GM12878 (cell line): ENCODE data around the gene SPOCD1. TPM values are rescaled to one million over a fixed set of nuclear protein-coding genes. Genes with fewer than 3 reads are reported as not detected.

ENCODE experiments used
- ATAC-seq: fragments of 200-7000 bp; cut with Tn5 transposase; 3 replicates; pipeline ENCODE4 v1.9.1; 2020; ENCODE audit warnings: mild to moderate bottlenecking, moderate library complexity
- BruUV-seq: library from RNA; stranded (reverse); fragments of 400-500 nt; replicated peaks from 2 replicates; lab custom pipeline; 2021; lab: Mats Ljungman, UMichigan
- CTCF ChIA-PET: fragments of 300-600 bp; sonication (Branson Sonifier 250); formaldehyde crosslinking; extraction: SDS; loops from one replicate; lab custom pipeline; 2021; ENCODE audit warnings: inconsistent platforms; lab: Yijun Ruan, JAX
- POLR2A ChIA-PET: fragments of 350-600 bp; formaldehyde crosslinking; extraction: SDS; loops from one replicate; lab custom pipeline; 2021; ENCODE audit warnings: inconsistent platforms; lab: Charles Lee
- RAD21 ChIA-PET: fragments of 300-600 bp; sonication (Branson Sonifier 250); formaldehyde crosslinking; loops from one replicate; lab custom pipeline; 2023; ENCODE audit warnings: antibody characterized with exemption; ENCODE audit not compliant: unreplicated experiment; lab: Charles Lee
- SMC1A ChIA-PET: fragments of 300-600 bp; sonication (Branson Sonifier 250); formaldehyde crosslinking; loops from one replicate; lab custom pipeline; 2023; ENCODE audit not compliant: unreplicated experiment, uncharacterized antibody; lab: Charles Lee
- DNase-seq: peaks from one replicate; pipeline ENCODE4 v3.0.0-alpha.2; 2011; ENCODE audit warnings: low read depth, low spot score
- FAIRE-seq: peaks from 3 replicates; lab custom pipeline; 2011; peaks lifted over from hg19 to GRCh38; lab: Jason Lieb, UNC
- H2AFZ ChIP-seq: 2 replicates; pipeline ENCODE4 v1.6.0; 2011; ENCODE audit warnings: low read depth, low read length, control low read depth; ENCODE audit not compliant: control insufficient read depth
- H3K27ac ChIP-seq: 2 replicates; pipeline ENCODE4 v1.5.1; 2011; ENCODE audit warnings: control low read depth; ENCODE audit not compliant: control insufficient read depth, insufficient read depth
- H3K27me3 ChIP-seq, 2 experiments: replicated peaks in 1 of 2; 2 replicates each; pipeline versions ENCODE4 v1.6.0 to v1.6.1; 2011; ENCODE audit warnings: low read length in 1 of 2; ENCODE audit not compliant: control insufficient read depth in 2 of 2, insufficient read depth in 2 of 2
- H3K36me3 ChIP-seq, 2 experiments: 2 replicates each; pipeline ENCODE4 v1.5.1; 2011; ENCODE audit warnings: low read length in 1 of 2; ENCODE audit not compliant: control insufficient read depth in 2 of 2, insufficient read depth in 2 of 2
- H3K4me1 ChIP-seq: 2 replicates; pipeline ENCODE4 v1.6.1; 2011; ENCODE audit warnings: mild to moderate bottlenecking, low read length, moderate library complexity, mixed read lengths; ENCODE audit not compliant: control insufficient read depth, insufficient read depth
- H3K4me2 ChIP-seq: 2 replicates; pipeline ENCODE4 v1.6.0; 2011; ENCODE audit warnings: control low read depth; ENCODE audit not compliant: control insufficient read depth, insufficient read depth
- H3K4me3 ChIP-seq: fragments of 200-600 bp; sonication (generic); 2 replicates; pipeline ENCODE4 v1.5.1; 2016
- H3K79me2 ChIP-seq: 2 replicates; pipeline ENCODE4 v1.6.0; 2011; ENCODE audit warnings: low read length; ENCODE audit not compliant: control insufficient read depth, insufficient read depth
- H3K9ac ChIP-seq: 2 replicates; pipeline ENCODE4 v1.8.0; 2011; ENCODE audit warnings: low read length, control low read depth, mixed read lengths; ENCODE audit not compliant: control insufficient read depth, insufficient read depth
- H3K9me3 ChIP-seq: replicated peaks from 3 replicates; pipeline ENCODE4 v1.5.1; 2011; ENCODE audit warnings: mild to moderate bottlenecking, low read length; ENCODE audit not compliant: control insufficient read depth, insufficient read depth
- H4K20me1 ChIP-seq: 2 replicates; pipeline ENCODE4 v1.6.0; 2011; ENCODE audit not compliant: control insufficient read depth, insufficient read depth
- ASH2L ChIP-seq: fragments of 300-600, 200-600 bp; sonication (generic); IDR thresholded peaks from 2 replicates; pipeline ENCODE4 v1.6.1; 2017; ENCODE audit warnings: low read depth, mild to moderate bottlenecking, borderline replicate concordance
- KAT2A ChIP-seq: conservative IDR thresholded peaks from 2 replicates; pipeline ENCODE4 v1.6.1; 2011; ENCODE audit warnings: low read depth, low read length; ENCODE audit not compliant: control insufficient read depth
- NRF1 ChIP-seq: conservative IDR thresholded peaks from 2 replicates; pipeline ENCODE4 v1.6.1; 2011; ENCODE audit warnings: mild to moderate bottlenecking, low read depth, low read length, improper control_type of control experiment
- POLR2AphosphoS5 ChIP-seq: IDR thresholded peaks from 2 replicates; pipeline ENCODE4 v1.6.1; 2011; ENCODE audit warnings: mild to moderate bottlenecking, low read length, inconsistent platforms
- RAD21 ChIP-seq: IDR thresholded peaks from 2 replicates; pipeline ENCODE4 v1.6.1; 2011; ENCODE audit warnings: mild to moderate bottlenecking, low read depth, low read length, moderate library complexity; ENCODE audit not compliant: insufficient read depth
- SIN3A ChIP-seq: IDR thresholded peaks from 2 replicates; pipeline ENCODE4 v1.6.1; 2012; ENCODE audit warnings: low read depth, low read length, improper control_type of control experiment
- SIX5 ChIP-seq: IDR thresholded peaks from 2 replicates; pipeline ENCODE4 v1.6.1; 2011; ENCODE audit warnings: mild to moderate bottlenecking, low read depth, low read length, moderate library complexity; ENCODE audit not compliant: severe bottlenecking
- STAT3 ChIP-seq: IDR thresholded peaks from 2 replicates; pipeline ENCODE4 v1.6.1; 2011; ENCODE audit warnings: low read depth, low read length, improper control_type of control experiment
- WGBS: methylation state at CpG from one replicate; pipeline ENCODE4 v1.1.6; 2016; ENCODE audit warnings: low lambda C conversion rate; ENCODE audit not compliant: insufficient replicate concordance, insufficient coverage; ENCODE audit errors: missing lambda C conversion rate; 5-methylcytosine and 5-hydroxymethylcytosine counted together
- in situ Hi-C: fragments of 300-500 bp; cut with MboI; formaldehyde crosslinking; loops from 9 replicates; pipeline ENCODE4 v1.14.3; 2018; ENCODE audit warnings: mixed read lengths
- intact Hi-C: fragments of 100-400 bp; cut with micrococcal nuclease; formaldehyde crosslinking; loops from one replicate; pipeline ENCODE4 v1.14.2; 2022; ENCODE audit not compliant: unreplicated experiment
- polyA plus RNA-seq, 11 experiments: library from polyadenylated mRNA; depleted of rRNA in 4 of 11; unstranded in 6 of 11; stranded (reverse) in 5 of 11; fragments of >200 nt; fragmentation: Nextera tagmentation in 4 of 11; fragmentation: Illumina TruSeq in 1 of 11; extraction: Ambion mirVana in 4 of 11; extraction: Trizol in 1 of 11; gene quantifications; 1 replicate in 1 of 11; 2 replicates in 10 of 11; pipeline versions ENCODE4 v1.2.1 to v1.2.3, GENCODE V29; 2011 to 2016; ENCODE audit warnings: inconsistent platforms in 2 of 11, missing spikeins in 2 of 11, low read depth in 1 of 11
- total RNA-seq, 4 experiments: library from RNA; depleted of rRNA in 3 of 4; stranded (reverse); fragments of >200 nt in 3 of 4; fragmentation: Illumina TruSeq in 1 of 4; extraction: Trizol in 1 of 4; gene quantifications; 2 replicates each; pipeline versions ENCODE4 v1.2.1 to v1.2.3, GENCODE V29; 2013 to 2021
- TF ChIP-seq, protein P1 (sequence below): fragments of 450-650 bp; IDR thresholded peaks from 2 replicates; pipeline ENCODE4 v1.6.1; 2018; ENCODE audit warnings: borderline replicate concordance, mild to moderate bottlenecking; ENCODE audit not compliant: partially characterized antibody
- TF ChIP-seq, protein P2 (sequence below): fragments of 450-650 bp; formaldehyde crosslinking; IDR thresholded peaks from 2 replicates; pipeline ENCODE4 v1.4.0; 2022; ENCODE audit warnings: mild to moderate bottlenecking, moderate library complexity
- TF ChIP-seq, protein P3 (sequence below): fragments of 450-650 bp; IDR thresholded peaks from 2 replicates; pipeline ENCODE4 v1.6.1; 2017; ENCODE audit warnings: mild to moderate bottlenecking, moderate library complexity

Gene SPOCD1
- total and polyA plus RNA-seq, 10 of the 15 experiments (the other 5 are each of a cell fraction or from before 2014, with no cell fraction given), result 0.02 to 0.65 (median 0.13) TPM; not detected in 4

DNA sequence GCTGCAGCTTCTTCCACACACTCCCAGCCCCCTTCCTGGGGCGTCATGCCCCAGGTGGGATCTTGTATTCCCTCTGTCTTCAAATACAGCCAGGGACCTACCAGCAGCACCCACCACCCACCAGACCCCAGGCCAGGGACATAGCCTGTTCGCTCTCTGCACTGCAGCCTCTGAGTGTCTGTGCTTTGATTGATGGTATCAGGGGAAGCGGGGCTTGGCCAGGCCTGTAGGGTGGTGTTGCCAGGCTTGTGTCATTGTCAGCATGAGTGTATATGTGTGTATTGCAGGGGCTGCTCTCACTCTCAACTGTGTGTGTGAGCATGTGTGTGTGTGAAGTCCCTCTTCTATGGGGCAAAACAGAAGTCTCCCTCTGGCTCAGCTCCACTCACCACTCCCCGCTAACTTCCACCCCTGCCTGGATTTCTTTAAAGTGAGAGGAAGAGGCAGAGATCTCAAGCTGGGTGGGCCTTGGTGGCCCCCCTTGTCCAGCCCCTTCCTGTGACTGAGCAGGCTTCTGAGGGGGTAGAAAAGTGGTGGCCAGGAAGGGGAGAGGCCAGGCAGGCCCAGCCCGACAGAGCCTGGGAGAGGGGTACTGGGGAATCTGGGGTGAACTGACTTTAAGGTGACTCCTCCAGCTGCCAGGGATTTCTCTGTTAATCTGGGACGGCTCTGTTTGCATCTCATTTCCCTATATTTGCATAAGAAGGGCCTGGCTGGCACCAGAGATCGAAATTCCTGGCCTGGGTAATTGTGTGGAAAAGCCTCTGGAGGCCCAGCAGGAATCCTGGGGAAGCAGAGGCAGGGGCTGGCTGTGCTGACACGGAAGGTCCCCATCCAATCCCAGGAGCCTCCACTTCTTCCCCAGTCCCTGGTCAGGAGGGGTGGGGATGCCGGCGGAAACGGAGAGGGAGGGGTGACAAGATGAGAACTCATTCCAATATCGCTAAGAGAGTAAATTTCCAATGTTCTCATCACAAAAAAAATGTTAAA, 33.1 kb downstream of the SPOCD1 start:
- ChIA-PET CTCF (interaction anchor here (1.3 kb wide), 1 partner anchor 120 kb away, joined by 3 read pairs; no protein-coding TSS in a partner anchor), RAD21 (interaction anchor here (1.1 kb wide), 1 partner anchor 234 kb away, joined by 3 read pairs; no protein-coding TSS in a partner anchor), SMC1A (interaction anchor here (0.6 to 0.8 kb wide), 2 partner anchors 37 to 1337 kb away, joined by 3 read pairs; no protein-coding TSS in a partner anchor), POLR2A (interaction anchor here (0.6 to 1.4 kb wide), 2 partner anchors 70 to 253 kb away, joined by 3 to 4 read pairs; no protein-coding TSS in a partner anchor)
- Histone ChIP-seq H3K9me3 (no peaks in the 10 kb centered on the region), H3K36me3 (no peaks in the 10 kb centered on the region), H2AFZ (no peak overlapping the region), H3K4me1 (peaks cover 13% of the 10 kb centered on the region), H3K4me2 (no peak overlapping the region), H3K9ac (no peak overlapping the region), H3K27me3 (0 out of 4 replicates have a peak, but pooled peaks cover 0 to 5% of the 10 kb centered on the region in 2 experiments), H4K20me1 (no peaks in the 10 kb centered on the region), H3K4me3 (no peak overlapping the region), H3K27ac (no peak overlapping the region), H3K79me2 (no peaks in the 10 kb centered on the region)
- ATAC-seq (no peak), FAIRE-seq (no peak), DNase-seq (no peak)
- 54% methylated on average over 12 of the region's 12 CpGs for WGBS
- intact Hi-C loops (no loop called here), in situ Hi-C loops (no loop called here)
- no TSS peak for BruUV-seq
- TF ChIP-seq, protein P1, sequence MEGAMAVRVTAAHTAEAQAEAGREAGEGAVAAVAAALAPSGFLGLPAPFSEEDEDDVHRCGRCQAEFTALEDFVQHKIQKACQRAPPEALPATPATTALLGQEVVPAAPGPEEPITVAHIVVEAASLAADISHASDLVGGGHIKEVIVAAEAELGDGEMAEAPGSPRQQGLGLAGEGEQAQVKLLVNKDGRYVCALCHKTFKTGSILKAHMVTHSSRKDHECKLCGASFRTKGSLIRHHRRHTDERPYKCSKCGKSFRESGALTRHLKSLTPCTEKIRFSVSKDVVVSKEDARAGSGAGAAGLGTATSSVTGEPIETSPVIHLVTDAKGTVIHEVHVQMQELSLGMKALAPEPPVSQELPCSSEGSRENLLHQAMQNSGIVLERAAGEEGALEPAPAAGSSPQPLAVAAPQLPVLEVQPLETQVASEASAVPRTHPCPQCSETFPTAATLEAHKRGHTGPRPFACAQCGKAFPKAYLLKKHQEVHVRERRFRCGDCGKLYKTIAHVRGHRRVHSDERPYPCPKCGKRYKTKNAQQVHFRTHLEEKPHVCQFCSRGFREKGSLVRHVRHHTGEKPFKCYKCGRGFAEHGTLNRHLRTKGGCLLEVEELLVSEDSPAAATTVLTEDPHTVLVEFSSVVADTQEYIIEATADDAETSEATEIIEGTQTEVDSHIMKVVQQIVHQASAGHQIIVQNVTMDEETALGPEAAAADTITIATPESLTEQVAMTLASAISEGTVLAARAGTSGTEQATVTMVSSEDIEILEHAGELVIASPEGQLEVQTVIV, result no peak
- TF ChIP-seq SIN3A (no peak), ASH2L (no peak), RAD21 (no peak), STAT3 (no peak), SIX5 (no peak), KAT2A (no peak), NRF1 (no peak), POLR2AphosphoS5 (no peak)
- TF ChIP-seq, protein P2, sequence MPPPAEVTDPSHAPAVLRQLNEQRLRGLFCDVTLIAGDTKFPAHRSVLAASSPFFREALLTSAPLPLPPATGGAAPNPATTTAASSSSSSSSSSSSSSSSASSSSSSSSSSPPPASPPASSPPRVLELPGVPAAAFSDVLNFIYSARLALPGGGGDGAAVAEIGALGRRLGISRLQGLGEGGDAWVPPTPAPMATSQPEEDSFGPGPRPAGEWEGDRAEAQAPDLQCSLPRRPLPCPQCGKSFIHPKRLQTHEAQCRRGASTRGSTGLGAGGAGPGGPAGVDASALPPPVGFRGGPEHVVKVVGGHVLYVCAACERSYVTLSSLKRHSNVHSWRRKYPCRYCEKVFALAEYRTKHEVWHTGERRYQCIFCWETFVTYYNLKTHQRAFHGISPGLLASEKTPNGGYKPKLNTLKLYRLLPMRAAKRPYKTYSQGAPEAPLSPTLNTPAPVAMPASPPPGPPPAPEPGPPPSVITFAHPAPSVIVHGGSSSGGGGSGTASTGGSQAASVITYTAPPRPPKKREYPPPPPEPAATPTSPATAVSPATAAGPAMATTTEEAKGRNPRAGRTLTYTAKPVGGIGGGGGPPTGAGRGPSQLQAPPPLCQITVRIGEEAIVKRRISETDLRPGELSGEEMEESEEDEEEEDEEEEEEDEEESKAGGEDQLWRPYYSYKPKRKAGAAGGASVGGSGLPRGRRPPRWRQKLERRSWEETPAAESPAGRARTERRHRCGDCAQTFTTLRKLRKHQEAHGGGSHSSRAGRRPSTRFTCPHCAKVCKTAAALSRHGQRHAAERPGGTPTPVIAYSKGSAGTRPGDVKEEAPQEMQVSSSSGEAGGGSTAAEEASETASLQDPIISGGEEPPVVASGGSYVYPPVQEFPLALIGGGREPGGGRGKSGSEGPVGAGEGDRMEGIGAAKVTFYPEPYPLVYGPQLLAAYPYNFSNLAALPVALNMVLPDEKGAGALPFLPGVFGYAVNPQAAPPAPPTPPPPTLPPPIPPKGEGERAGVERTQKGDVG (CRISPR knock-in tag), result no peak
- TF ChIP-seq, protein P3, sequence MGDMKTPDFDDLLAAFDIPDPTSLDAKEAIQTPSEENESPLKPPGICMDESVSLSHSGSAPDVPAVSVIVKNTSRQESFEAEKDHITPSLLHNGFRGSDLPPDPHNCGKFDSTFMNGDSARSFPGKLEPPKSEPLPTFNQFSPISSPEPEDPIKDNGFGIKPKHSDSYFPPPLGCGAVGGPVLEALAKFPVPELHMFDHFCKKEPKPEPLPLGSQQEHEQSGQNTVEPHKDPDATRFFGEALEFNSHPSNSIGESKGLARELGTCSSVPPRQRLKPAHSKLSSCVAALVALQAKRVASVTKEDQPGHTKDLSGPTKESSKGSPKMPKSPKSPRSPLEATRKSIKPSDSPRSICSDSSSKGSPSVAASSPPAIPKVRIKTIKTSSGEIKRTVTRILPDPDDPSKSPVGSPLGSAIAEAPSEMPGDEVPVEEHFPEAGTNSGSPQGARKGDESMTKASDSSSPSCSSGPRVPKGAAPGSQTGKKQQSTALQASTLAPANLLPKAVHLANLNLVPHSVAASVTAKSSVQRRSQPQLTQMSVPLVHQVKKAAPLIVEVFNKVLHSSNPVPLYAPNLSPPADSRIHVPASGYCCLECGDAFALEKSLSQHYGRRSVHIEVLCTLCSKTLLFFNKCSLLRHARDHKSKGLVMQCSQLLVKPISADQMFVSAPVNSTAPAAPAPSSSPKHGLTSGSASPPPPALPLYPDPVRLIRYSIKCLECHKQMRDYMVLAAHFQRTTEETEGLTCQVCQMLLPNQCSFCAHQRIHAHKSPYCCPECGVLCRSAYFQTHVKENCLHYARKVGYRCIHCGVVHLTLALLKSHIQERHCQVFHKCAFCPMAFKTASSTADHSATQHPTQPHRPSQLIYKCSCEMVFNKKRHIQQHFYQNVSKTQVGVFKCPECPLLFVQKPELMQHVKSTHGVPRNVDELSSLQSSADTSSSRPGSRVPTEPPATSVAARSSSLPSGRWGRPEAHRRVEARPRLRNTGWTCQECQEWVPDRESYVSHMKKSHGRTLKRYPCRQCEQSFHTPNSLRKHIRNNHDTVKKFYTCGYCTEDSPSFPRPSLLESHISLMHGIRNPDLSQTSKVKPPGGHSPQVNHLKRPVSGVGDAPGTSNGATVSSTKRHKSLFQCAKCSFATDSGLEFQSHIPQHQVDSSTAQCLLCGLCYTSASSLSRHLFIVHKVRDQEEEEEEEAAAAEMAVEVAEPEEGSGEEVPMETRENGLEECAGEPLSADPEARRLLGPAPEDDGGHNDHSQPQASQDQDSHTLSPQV, result no peak
